ENCODE results near the gene ZNF582. TPM values are rescaled to one million over a fixed set of nuclear protein-coding genes. Genes with fewer than 3 reads are reported as not detected.

The ZNF582 gene
- total and polyA plus RNA-seq, 2 donors (not counting 1 experiment from before 2014, with no cell fraction given) = 4.8 to 10.0 TPM

DNA sequence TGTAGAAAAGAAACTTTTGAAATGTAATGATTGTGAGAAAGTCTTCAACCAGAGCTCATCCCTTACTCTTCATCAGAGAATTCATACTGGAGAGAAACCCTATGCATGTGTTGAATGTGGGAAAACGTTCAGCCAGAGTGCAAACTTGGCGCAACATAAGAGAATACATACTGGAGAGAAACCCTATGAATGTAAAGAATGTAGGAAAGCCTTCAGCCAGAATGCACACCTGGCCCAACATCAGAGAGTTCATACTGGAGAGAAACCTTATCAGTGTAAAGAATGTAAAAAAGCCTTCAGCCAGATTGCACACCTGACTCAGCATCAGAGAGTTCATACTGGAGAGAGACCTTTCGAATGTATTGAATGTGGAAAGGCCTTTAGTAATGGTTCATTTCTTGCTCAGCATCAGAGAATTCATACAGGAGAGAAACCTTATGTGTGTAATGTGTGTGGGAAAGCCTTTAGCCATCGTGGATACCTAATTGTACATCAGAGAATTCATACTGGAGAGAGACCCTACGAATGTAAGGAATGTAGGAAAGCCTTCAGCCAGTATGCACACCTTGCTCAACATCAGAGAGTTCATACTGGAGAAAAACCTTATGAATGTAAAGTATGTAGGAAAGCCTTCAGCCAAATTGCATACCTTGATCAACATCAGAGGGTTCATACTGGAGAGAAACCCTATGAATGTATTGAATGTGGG is 30.1 kb upstream of the ZNF582 start:
- 80% methylated on average over 1 of the region's 5 CpGs for WGBS (ENCODE audit: insufficient coverage)
- peaks cover 17 to 20% of the 10 kb centered on the region in 2 experiments for H3K36me3 ChIP-seq (replicated peaks in 1 of 2; ENCODE audit: control extremely low read depth in 1 of 2, control insufficient read depth in 1 of 2, extremely low read depth in 1 of 2, insufficient read depth in 2 of 2, low read length in 1 of 2)
- no peaks in the 10 kb centered on the region for H4K20me1 ChIP-seq (ENCODE audit: control insufficient read depth, insufficient read depth, low read length, poor library complexity, severe bottlenecking)
- no peak overlapping the region for H3K27ac ChIP-seq (ENCODE audit: low read length in 2 of 2)
- Mint-ChIP-seq H3K9me3 (ENCODE audit: insufficient read depth) (peaks cover 20% of the 10 kb centered on the region), H3K27me3 (no peaks in the 10 kb centered on the region), H3K4me1 (no peaks in the 10 kb centered on the region), H3K4me3 (no peak overlapping the region), H3K27ac (no peak overlapping the region)
- H3K4me3 ChIP-seq (ENCODE audit: control extremely low read depth in 1 of 5, extremely low read depth in 1 of 5, insufficient read depth in 1 of 5, low read depth in 2 of 5, low read length in 4 of 5) = no peak overlapping the region
- no peak for TF ChIP-seq EZH2 (IDR thresholded peaks at IDR 0.05; ENCODE audit: borderline replicate concordance, insufficient read depth, low read depth, low read length, poor library complexity, severe bottlenecking)
- TF ChIP-seq, protein P1, sequence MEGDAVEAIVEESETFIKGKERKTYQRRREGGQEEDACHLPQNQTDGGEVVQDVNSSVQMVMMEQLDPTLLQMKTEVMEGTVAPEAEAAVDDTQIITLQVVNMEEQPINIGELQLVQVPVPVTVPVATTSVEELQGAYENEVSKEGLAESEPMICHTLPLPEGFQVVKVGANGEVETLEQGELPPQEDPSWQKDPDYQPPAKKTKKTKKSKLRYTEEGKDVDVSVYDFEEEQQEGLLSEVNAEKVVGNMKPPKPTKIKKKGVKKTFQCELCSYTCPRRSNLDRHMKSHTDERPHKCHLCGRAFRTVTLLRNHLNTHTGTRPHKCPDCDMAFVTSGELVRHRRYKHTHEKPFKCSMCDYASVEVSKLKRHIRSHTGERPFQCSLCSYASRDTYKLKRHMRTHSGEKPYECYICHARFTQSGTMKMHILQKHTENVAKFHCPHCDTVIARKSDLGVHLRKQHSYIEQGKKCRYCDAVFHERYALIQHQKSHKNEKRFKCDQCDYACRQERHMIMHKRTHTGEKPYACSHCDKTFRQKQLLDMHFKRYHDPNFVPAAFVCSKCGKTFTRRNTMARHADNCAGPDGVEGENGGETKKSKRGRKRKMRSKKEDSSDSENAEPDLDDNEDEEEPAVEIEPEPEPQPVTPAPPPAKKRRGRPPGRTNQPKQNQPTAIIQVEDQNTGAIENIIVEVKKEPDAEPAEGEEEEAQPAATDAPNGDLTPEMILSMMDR (IDR thresholded peaks at IDR 0.05) = no peak
- intact Hi-C loops (cut with micrococcal nuclease) = no loop called here
- H3K4me2 ChIP-seq (replicated peaks; ENCODE audit: low read depth, low read length, poor library complexity, severe bottlenecking) = no peak overlapping the region
- H2AFZ ChIP-seq (ENCODE audit: insufficient read depth, low read depth, low read length, poor library complexity, severe bottlenecking) = no peak overlapping the region
- DNase-seq (no peak), ATAC-seq (ENCODE audit: low read depth) (no peak)
- POLR2A ChIA-PET = no interaction called here
- peaks cover 40 to 94% (median 53%) of the 10 kb centered on the region in 3 donors for H3K9me3 ChIP-seq (ENCODE audit: control extremely low read depth in 1 of 3, control insufficient read depth in 2 of 3, insufficient read depth in 1 of 3, low read length in 2 of 3)
- H3K79me2 ChIP-seq (ENCODE audit: control insufficient read depth, insufficient read depth, low read length) = no peaks in the 10 kb centered on the region
- CTCF ChIA-PET = interaction anchor here (1.2 kb wide), 1 partner anchor 9 kb away, joined by 3 read pairs; no protein-coding TSS in a partner anchor
- H3K27me3 ChIP-seq (replicated peaks in 1 of 4; ENCODE audit: control extremely low read depth in 1 of 4, control insufficient read depth in 3 of 4, insufficient read depth in 4 of 4, low read length in 3 of 4) = no peaks in the 10 kb centered on the region
- H3K4me1 ChIP-seq (ENCODE audit: control insufficient read depth in 2 of 2, insufficient read depth in 2 of 2, low read length in 2 of 2) = no peaks in the 10 kb centered on the region
- H3K9ac ChIP-seq (ENCODE audit: low read length) = no peak overlapping the region

DNA sequence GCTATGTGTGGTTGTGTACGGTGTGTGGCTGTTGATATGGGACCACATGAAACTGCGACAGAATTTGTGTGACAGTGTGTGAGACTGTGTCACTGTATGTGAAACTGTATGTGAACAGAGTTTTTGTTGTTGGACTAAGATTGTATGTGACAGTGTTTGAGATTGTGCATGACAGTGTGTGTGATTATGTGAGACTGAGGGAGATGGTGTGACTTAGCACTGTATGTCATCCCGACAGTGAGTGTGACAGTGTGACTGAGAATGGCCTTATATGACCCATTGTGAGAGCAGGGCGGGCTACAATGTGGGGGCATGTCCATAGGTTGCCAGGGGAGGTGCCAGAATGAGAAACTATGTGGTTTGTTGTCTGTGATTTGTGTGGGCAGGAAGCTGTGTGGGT is 11.7 kb upstream of the ZNF582 start:
- peaks cover 31% of the 10 kb centered on the region for H3K79me2 ChIP-seq (ENCODE audit: control insufficient read depth, insufficient read depth, low read length)
- no peaks in the 10 kb centered on the region for H3K27me3 ChIP-seq (replicated peaks in 1 of 4; ENCODE audit: control extremely low read depth in 1 of 4, control insufficient read depth in 3 of 4, insufficient read depth in 4 of 4, low read length in 3 of 4)
- H2AFZ ChIP-seq (ENCODE audit: insufficient read depth, low read depth, low read length, poor library complexity, severe bottlenecking) = no peak overlapping the region
- H3K9me3 Mint-ChIP-seq (ENCODE audit: insufficient read depth) = peaks cover 30% of the 10 kb centered on the region
- peaks cover 24% of the 10 kb centered on the region for H3K4me1 Mint-ChIP-seq
- H3K9me3 ChIP-seq (ENCODE audit: control extremely low read depth in 1 of 3, control insufficient read depth in 2 of 3, insufficient read depth in 1 of 3, low read length in 2 of 3) = peaks cover 20 to 34% (median 24%) of the 10 kb centered on the region in 3 donors
- H3K27me3 Mint-ChIP-seq = no peaks in the 10 kb centered on the region
- TF ChIP-seq, protein P1 (IDR thresholded peaks at IDR 0.05) = no peak
- no peak for TF ChIP-seq EZH2 (IDR thresholded peaks at IDR 0.05; ENCODE audit: borderline replicate concordance, insufficient read depth, low read depth, low read length, poor library complexity, severe bottlenecking)
- DNase-seq (no peak), ATAC-seq (ENCODE audit: low read depth) (no peak)
- H3K4me2 ChIP-seq (replicated peaks; ENCODE audit: low read depth, low read length, poor library complexity, severe bottlenecking) = peak overlapping the region; percentile 81
- peak overlapping the region; percentile 92 for H3K27ac Mint-ChIP-seq
- H3K36me3 ChIP-seq (replicated peaks in 1 of 2; ENCODE audit: control extremely low read depth in 1 of 2, control insufficient read depth in 1 of 2, extremely low read depth in 1 of 2, insufficient read depth in 2 of 2, low read length in 1 of 2) = peaks cover 13 to 32% of the 10 kb centered on the region in 2 experiments
- no peaks in the 10 kb centered on the region for H4K20me1 ChIP-seq (ENCODE audit: control insufficient read depth, insufficient read depth, low read length, poor library complexity, severe bottlenecking)
- POLR2A ChIA-PET = interaction anchor here (1.6 to 1.8 kb wide), 2 partner anchors 11 to 90 kb away, joined by 6 read pairs; partner anchors contain the start of genes ZNF582 and ZSCAN5A
- CTCF ChIA-PET = no interaction called here
- peak overlapping the region; percentile 92 for H3K4me3 Mint-ChIP-seq
- WGBS (ENCODE audit: insufficient coverage) = 93% methylated on average over 4 of the region's 4 CpGs
- H3K9ac ChIP-seq (ENCODE audit: low read length) = no peak overlapping the region
- no peak overlapping the region for H3K27ac ChIP-seq (ENCODE audit: low read length in 2 of 2)
- peak overlapping the region in 3 of 5 experiments; percentile 81 to 97 (median 84) for H3K4me3 ChIP-seq (ENCODE audit: control extremely low read depth in 1 of 5, extremely low read depth in 1 of 5, insufficient read depth in 1 of 5, low read depth in 2 of 5, low read length in 4 of 5)
- H3K4me1 ChIP-seq (ENCODE audit: control insufficient read depth in 2 of 2, insufficient read depth in 2 of 2, low read length in 2 of 2) = peaks cover 14 to 19% of the 10 kb centered on the region in 2 donors
- intact Hi-C loops (cut with micrococcal nuclease) = loop anchor here (2.0 kb wide), 1 partner anchor 72 kb away; the partner anchor contains the start of gene ZNF667

Data from B cell (primary cell).